ENCODE data around the gene HADHA. TPM values are rescaled to one million over a fixed set of nuclear protein-coding genes. Genes with fewer than 3 reads are reported as not detected.
A peak's percentile ranks its signal among the peaks of the same experiment; 100 is the strongest.

Gene HADHA
- polyA plus RNA-seq, 1 of the 3 experiments (the other 2 are of a cell fraction): 64.3 TPM

DNA sequence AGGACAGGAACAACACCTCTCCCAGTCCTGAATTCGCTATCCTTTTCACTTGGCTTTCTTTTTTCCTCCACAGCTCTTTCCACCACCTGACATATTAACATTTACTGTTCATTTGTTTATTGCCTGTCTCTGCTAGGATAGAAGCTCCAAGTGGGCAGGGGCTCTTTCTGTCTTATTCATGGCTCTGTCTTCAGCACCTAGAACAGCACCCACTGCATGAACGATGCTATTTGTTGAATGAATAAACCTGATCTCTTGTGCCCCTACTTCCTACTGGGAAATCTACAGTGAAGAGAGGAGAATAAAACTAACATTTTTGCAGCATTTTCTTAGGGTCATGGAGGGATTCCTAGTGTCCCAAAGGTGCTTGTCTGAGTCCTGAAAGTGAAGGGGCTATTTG, 95.9 kb downstream of the HADHA start:
- Histone ChIP-seq H3K4me1 (ENCODE audit: control insufficient read depth in 1 of 2, insufficient read depth in 2 of 2, low read depth in 1 of 2, low read length in 1 of 2) (no peaks in the 10 kb centered on the region; a peak in 1 of 4 replicates), H3K27me3 (ENCODE audit: insufficient read depth) (no peaks in the 10 kb centered on the region; the same call in 1 of the 2 replicates), H3K4me2 (no peak overlapping the region), H3K36me3 (replicated peaks in 1 of 2; ENCODE audit: control insufficient read depth in 1 of 2, insufficient read depth in 2 of 2, low read length in 1 of 2) (no peaks in the 10 kb centered on the region), H3K79me2 (ENCODE audit: insufficient read depth) (no peaks in the 10 kb centered on the region), H3K9me2 (no peaks in the 10 kb centered on the region), H3F3A (replicated peaks; ENCODE audit: insufficient read depth) (peaks cover 4% of the 10 kb centered on the region), H3K9me3 (no peaks in the 10 kb centered on the region), H3K4me3 (ENCODE audit: low read depth in 2 of 2, low read length in 1 of 2) (no peak overlapping the region), H3K27ac (ENCODE audit: low read depth in 2 of 2, low read length in 1 of 2) (no peak overlapping the region), H2AFZ (ENCODE audit: low read depth) (no peak overlapping the region), H4K20me1 (ENCODE audit: insufficient read depth) (no peaks in the 10 kb centered on the region), H3K9ac (no peak overlapping the region)
- no peak for TF ChIP-seq SIN3A (IDR thresholded peaks at IDR 0.05; ENCODE audit: borderline replicate concordance, low read depth, low read length)
- TF ChIP-seq, protein P1, sequence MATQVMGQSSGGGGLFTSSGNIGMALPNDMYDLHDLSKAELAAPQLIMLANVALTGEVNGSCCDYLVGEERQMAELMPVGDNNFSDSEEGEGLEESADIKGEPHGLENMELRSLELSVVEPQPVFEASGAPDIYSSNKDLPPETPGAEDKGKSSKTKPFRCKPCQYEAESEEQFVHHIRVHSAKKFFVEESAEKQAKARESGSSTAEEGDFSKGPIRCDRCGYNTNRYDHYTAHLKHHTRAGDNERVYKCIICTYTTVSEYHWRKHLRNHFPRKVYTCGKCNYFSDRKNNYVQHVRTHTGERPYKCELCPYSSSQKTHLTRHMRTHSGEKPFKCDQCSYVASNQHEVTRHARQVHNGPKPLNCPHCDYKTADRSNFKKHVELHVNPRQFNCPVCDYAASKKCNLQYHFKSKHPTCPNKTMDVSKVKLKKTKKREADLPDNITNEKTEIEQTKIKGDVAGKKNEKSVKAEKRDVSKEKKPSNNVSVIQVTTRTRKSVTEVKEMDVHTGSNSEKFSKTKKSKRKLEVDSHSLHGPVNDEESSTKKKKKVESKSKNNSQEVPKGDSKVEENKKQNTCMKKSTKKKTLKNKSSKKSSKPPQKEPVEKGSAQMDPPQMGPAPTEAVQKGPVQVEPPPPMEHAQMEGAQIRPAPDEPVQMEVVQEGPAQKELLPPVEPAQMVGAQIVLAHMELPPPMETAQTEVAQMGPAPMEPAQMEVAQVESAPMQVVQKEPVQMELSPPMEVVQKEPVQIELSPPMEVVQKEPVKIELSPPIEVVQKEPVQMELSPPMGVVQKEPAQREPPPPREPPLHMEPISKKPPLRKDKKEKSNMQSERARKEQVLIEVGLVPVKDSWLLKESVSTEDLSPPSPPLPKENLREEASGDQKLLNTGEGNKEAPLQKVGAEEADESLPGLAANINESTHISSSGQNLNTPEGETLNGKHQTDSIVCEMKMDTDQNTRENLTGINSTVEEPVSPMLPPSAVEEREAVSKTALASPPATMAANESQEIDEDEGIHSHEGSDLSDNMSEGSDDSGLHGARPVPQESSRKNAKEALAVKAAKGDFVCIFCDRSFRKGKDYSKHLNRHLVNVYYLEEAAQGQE (IDR thresholded peaks at IDR 0.05; ENCODE audit: low read depth, low read length): peak; percentile 92
- POLR2A ChIA-PET: no interaction called here
- DNase-seq: no peak
- CTCF ChIA-PET: interaction anchor here (0.7 to 9.6 kb wide), 6 partner anchors 14 to 296 kb away, joined by 3 to 96 read pairs (median 10); no protein-coding TSS in a partner anchor
- 45% methylated on average over 2 of the region's 2 CpGs for WGBS (ENCODE audit: low lambda C conversion rate)

DNA sequence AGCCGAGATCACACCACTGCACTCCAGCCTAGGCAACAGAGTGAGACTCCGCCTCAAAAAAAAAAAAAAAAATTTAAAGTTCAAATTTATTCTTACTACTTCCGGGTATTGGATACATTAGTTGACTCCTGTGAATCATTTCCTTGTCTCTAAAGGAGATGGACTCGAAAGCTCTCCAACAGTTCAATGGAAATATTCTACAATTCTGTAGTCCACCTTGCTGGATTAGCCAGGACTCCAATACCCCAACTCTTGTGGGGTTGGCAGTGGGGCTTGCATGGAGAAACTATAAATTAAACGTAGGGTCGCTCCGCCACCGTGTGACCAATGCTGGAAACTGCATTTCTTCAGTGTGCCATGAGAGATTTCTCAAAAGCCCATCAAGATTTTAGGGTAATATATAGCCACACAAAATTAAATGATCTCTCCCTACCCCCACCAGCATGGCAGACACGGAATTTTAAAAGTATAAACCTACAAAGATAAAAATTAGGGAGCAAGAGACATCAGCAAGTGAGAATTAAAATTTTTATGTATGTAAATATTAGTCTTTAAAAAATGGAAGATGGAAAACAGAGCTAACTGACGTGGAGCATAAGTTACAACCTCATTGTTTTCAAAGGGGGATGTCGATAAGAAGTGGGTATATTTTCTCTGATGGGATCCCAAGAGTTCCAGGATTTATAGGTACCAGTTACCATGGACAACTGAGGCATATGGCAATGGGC, 99.3 kb downstream of the HADHA start:
- Histone ChIP-seq H3F3A (replicated peaks; ENCODE audit: insufficient read depth) (no peaks in the 10 kb centered on the region), H3K4me1 (ENCODE audit: control insufficient read depth in 1 of 2, insufficient read depth in 2 of 2, low read depth in 1 of 2, low read length in 1 of 2) (no peaks in the 10 kb centered on the region; a peak in 1 of 4 replicates), H3K4me2 (no peak overlapping the region), H3K9ac (no peak overlapping the region), H3K4me3 (ENCODE audit: low read depth in 2 of 2, low read length in 1 of 2) (no peak overlapping the region), H2AFZ (ENCODE audit: low read depth) (no peak overlapping the region), H3K9me2 (no peaks in the 10 kb centered on the region), H3K27me3 (ENCODE audit: insufficient read depth) (no peaks in the 10 kb centered on the region; the same call in 1 of the 2 replicates), H3K9me3 (no peaks in the 10 kb centered on the region), H3K27ac (ENCODE audit: low read depth in 2 of 2, low read length in 1 of 2) (no peak overlapping the region), H3K79me2 (ENCODE audit: insufficient read depth) (no peaks in the 10 kb centered on the region), H3K36me3 (replicated peaks in 1 of 2; ENCODE audit: control insufficient read depth in 1 of 2, insufficient read depth in 2 of 2, low read length in 1 of 2) (no peaks in the 10 kb centered on the region), H4K20me1 (ENCODE audit: insufficient read depth) (no peaks in the 10 kb centered on the region)
- TF ChIP-seq, protein P2, sequence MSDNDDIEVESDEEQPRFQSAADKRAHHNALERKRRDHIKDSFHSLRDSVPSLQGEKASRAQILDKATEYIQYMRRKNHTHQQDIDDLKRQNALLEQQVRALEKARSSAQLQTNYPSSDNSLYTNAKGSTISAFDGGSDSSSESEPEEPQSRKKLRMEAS (IDR thresholded peaks at IDR 0.05; ENCODE audit: low read depth): no peak
- TF ChIP-seq RAD21 (IDR thresholded peaks at IDR 0.05; ENCODE audit: low read length) (peak; percentile 100), RFX5 (IDR thresholded peaks at IDR 0.05; ENCODE audit: low read length) (0 out of 2 replicates have a peak, but pooled peaks have one; percentile 26), GABPA (IDR thresholded peaks at IDR 0.05; ENCODE audit: low read depth) (no peak), SIN3A (IDR thresholded peaks at IDR 0.05; ENCODE audit: borderline replicate concordance, low read depth, low read length) (no peak), SMC3 (IDR thresholded peaks at IDR 0.05; ENCODE audit: low read depth, low read length) (peak; percentile 99), NRF1 (IDR thresholded peaks at IDR 0.05; ENCODE audit: low read depth, low read length) (0 out of 2 replicates have a peak, but pooled peaks have one; percentile 16), ELF1 (IDR thresholded peaks at IDR 0.05) (no peak), CHD2 (IDR thresholded peaks at IDR 0.05; ENCODE audit: low read length, partially characterized antibody) (peak; percentile 38)
- TF ChIP-seq, protein P3, sequence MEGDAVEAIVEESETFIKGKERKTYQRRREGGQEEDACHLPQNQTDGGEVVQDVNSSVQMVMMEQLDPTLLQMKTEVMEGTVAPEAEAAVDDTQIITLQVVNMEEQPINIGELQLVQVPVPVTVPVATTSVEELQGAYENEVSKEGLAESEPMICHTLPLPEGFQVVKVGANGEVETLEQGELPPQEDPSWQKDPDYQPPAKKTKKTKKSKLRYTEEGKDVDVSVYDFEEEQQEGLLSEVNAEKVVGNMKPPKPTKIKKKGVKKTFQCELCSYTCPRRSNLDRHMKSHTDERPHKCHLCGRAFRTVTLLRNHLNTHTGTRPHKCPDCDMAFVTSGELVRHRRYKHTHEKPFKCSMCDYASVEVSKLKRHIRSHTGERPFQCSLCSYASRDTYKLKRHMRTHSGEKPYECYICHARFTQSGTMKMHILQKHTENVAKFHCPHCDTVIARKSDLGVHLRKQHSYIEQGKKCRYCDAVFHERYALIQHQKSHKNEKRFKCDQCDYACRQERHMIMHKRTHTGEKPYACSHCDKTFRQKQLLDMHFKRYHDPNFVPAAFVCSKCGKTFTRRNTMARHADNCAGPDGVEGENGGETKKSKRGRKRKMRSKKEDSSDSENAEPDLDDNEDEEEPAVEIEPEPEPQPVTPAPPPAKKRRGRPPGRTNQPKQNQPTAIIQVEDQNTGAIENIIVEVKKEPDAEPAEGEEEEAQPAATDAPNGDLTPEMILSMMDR (IDR thresholded peaks at IDR 0.05): peak; percentile 96
- DNase-seq: peak; percentile 85
- WGBS (ENCODE audit: low lambda C conversion rate): 27% methylated on average over 11 of the region's 11 CpGs
- CTCF ChIA-PET: interaction anchor here (0.6 to 9.6 kb wide), 69 partner anchors 8 to 600 kb away, joined by 3 to 96 read pairs (median 5); partner anchors contain the start of genes GAREM2, HADHB, KIF3C and RAB10
- POLR2A ChIA-PET: interaction anchor here (0.6 kb wide), 1 partner anchor 346 kb away, joined by 4 read pairs; no protein-coding TSS in a partner anchor

Data from SK-N-SH (cell line).